Adipose tissue (tissue), 3 donors: ENCODE results near the gene NKTR. TPM values are rescaled to one million over a fixed set of nuclear protein-coding genes. Genes with fewer than 3 reads are reported as not detected.
A peak's percentile ranks its signal among the peaks of the same experiment; 100 is the strongest.
"Not testable (repeated sequence)": the region's sequence is repeated elsewhere in the genome, so short reads cannot be mapped to it uniquely, and the experiment has no call there.

ENCODE experiments used
- H3K27ac ChIP-seq: one replicate; pipeline ENCODE4 v1.5.1; 2013; ENCODE audit warnings: low read depth, low read length
- WGBS, 3 donors: extraction: QIAGEN DNeasy Blood & Tissue Kit; methylation state at CpG; one replicate each; pipeline ENCODE4 v1.1.7; 2013; 5-methylcytosine and 5-hydroxymethylcytosine counted together
- polyA plus RNA-seq, 3 donors: library from polyadenylated mRNA; stranded (reverse); fragments of 200-250 nt; gene quantifications; one replicate each; pipeline ENCODE4 v1.2.3, GENCODE V29; 2013
- donor health status: healthy with polysubstance abuse.
- donor health status: Bipolar disorder and iron deficiency.
- donor health status: healthy.

The NKTR gene
- polyA plus RNA-seq, 3 donors, result 15.3 to 27.9 (median 20.2) TPM

GRCh38 chr3:42590989-42591756, 9.3 kb upstream of the NKTR start:
- 7 to 9% (median 8%) methylated on average over 37 to 44 of the region's 44 CpGs for WGBS, 3 donors
- H3K27ac ChIP-seq, result no peak overlapping the region

GRCh38 chr3:42591811-42592210, 8.7 kb upstream of the NKTR start:
- 74 to 76% (median 74%) methylated on average over 4 of the region's 4 CpGs for WGBS, 3 donors
- no peak overlapping the region for H3K27ac ChIP-seq

GRCh38 chr3:42593635-42594034, 6.9 kb upstream of the NKTR start:
- WGBS, 3 donors, result 83 to 94% (median 90%) methylated on average over 1 of the region's 1 CpG
- H3K27ac ChIP-seq, result no peak overlapping the region

- 86 to 98% (median 96%) methylated on average over 4 of the region's 4 CpGs for WGBS, 3 donors
- H3K27ac ChIP-seq, result no peak overlapping the region
Observed at GRCh38 chr3:42595682-42596081, 4.8 kb upstream of the NKTR start.

- H3K27ac ChIP-seq, result not testable (repeated sequence)
- 92 to 96% (median 95%) methylated on average over 7 of the region's 7 CpGs for WGBS, 3 donors
Observed at GRCh38 chr3:42597098-42597497, 3.4 kb upstream of the NKTR start.

- WGBS, 3 donors, result 0% methylated on average over 23 to 31 of the region's 31 CpGs
- peak overlapping the region; percentile 84 for H3K27ac ChIP-seq
Observed at GRCh38 chr3:42600958-42601675, 631 bp downstream of the NKTR start.

- 42 to 49% (median 47%) methylated on average over 9 of the region's 9 CpGs for WGBS, 3 donors
- H3K27ac ChIP-seq, result no peak overlapping the region
Observed at GRCh38 chr3:42601896-42602581, 1.6 kb downstream of the NKTR start.

- H3K27ac ChIP-seq, result no peak overlapping the region
- WGBS, 3 donors, result 100% methylated on average over 1 of the region's 1 CpG
Observed at GRCh38 chr3:42602961-42603360, 2.5 kb downstream of the NKTR start.

GRCh38 chr3:42605546-42606173, 5.2 kb downstream of the NKTR start:
- no peak overlapping the region for H3K27ac ChIP-seq
- WGBS, 3 donors, result 48 to 72% (median 69%) methylated on average over 5 of the region's 5 CpGs

- H3K27ac ChIP-seq, result no peak overlapping the region
- 43 to 70% (median 50%) methylated on average over 5 of the region's 5 CpGs for WGBS, 3 donors
Observed at GRCh38 chr3:42608581-42608980, 8.1 kb downstream of the NKTR start.

- H3K27ac ChIP-seq, result no peak overlapping the region
- 81 to 97% (median 88%) methylated on average over 1 of the region's 1 CpG for whole genome bisulfite sequencing, 3 donors
Observed at GRCh38 chr3:42610976-42611375, 10.5 kb downstream of the NKTR start.

- H3K27ac ChIP-seq, result no peak overlapping the region
- 25 to 46% (median 39%) methylated on average over 1 of the region's 1 CpG for WGBS, 3 donors
Observed at GRCh38 chr3:42612217-42612616, 11.7 kb downstream of the NKTR start.

GRCh38 chr3:42612928-42613327, 12.4 kb downstream of the NKTR start:
- H3K27ac ChIP-seq, result no peak overlapping the region
- 85 to 90% (median 88%) methylated on average over 3 of the region's 3 CpGs for WGBS, 3 donors

- 69 to 91% (median 87%) methylated on average over 2 of the region's 2 CpGs for WGBS, 3 donors
- H3K27ac ChIP-seq, result no peak overlapping the region
Observed at GRCh38 chr3:42613462-42613861, 13.0 kb downstream of the NKTR start.

- WGBS, 3 donors, result 85 to 96% (median 89%) methylated on average over 2 of the region's 2 CpGs
- H3K27ac ChIP-seq, result no peak overlapping the region
Observed at GRCh38 chr3:42631620-42632019, 31.1 kb downstream of the NKTR start.

GRCh38 chr3:42632146-42632545, 31.7 kb downstream of the NKTR start:
- 72 to 82% (median 78%) methylated on average over 1 of the region's 1 CpG for WGBS, 3 donors
- H3K27ac ChIP-seq, result no peak overlapping the region

GRCh38 chr3:42633544-42633943, 33.1 kb downstream of the NKTR start:
- WGBS, 3 donors, result 87 to 95% (median 92%) methylated on average over 6 of the region's 6 CpGs
- no peak overlapping the region for H3K27ac ChIP-seq

GRCh38 chr3:42635111-42635510, 34.6 kb downstream of the NKTR start:
- no peak overlapping the region for H3K27ac ChIP-seq
- 80 to 92% (median 84%) methylated on average over 2 of the region's 2 CpGs for WGBS, 3 donors

- 80 to 93% (median 93%) methylated on average over 6 of the region's 6 CpGs for WGBS, 3 donors
- H3K27ac ChIP-seq, result no peak overlapping the region
Observed at GRCh38 chr3:42637001-42637400, 36.5 kb downstream of the NKTR start.
